IPS-18c (cell line): ENCODE measurements around the gene SART1.
"Not testable (repeated sequence)": the region's sequence is repeated elsewhere in the genome, so short reads cannot be mapped to it uniquely, and the experiment has no call there.

Experiments used
- H3K4me3 ChIP-seq: 2 replicates; pipeline ENCODE4 v1.7.0; 2013; ENCODE audit warnings: low read depth, mild to moderate bottlenecking, low read length, moderate library complexity; ENCODE audit not compliant: insufficient read depth
- H3K9me3 ChIP-seq: one replicate; pipeline ENCODE4 v1.6.1; 2013; ENCODE audit warnings: mild to moderate bottlenecking, low read length, moderate library complexity; ENCODE audit not compliant: control insufficient read depth, insufficient read depth

The SART1 gene

GRCh38 chr11:65925397-65925796 is 36.1 kb upstream of the SART1 start:
- H3K4me3 ChIP-seq, result no peak overlapping the region

GRCh38 chr11:65927904-65928397 is 33.6 kb upstream of the SART1 start:
- H3K9me3 ChIP-seq, result no peaks in the 10 kb centered on the region
- no peak overlapping the region for H3K4me3 ChIP-seq

More at GRCh38 chr11:65925397-65925796, 36.1 kb upstream of the SART1 start:
- no peaks in the 10 kb centered on the region for H3K9me3 ChIP-seq

GRCh38 chr11:65928667-65929066 is 32.9 kb upstream of the SART1 start:
- Histone ChIP-seq H3K9me3 (no peaks in the 10 kb centered on the region), H3K4me3 (no peak overlapping the region)

GRCh38 chr11:65931773-65932557 is 29.6 kb upstream of the SART1 start:
- Histone ChIP-seq H3K4me3 (peak overlapping the region; percentile 9; the same call in 1 of the 2 replicates), H3K9me3 (no peaks in the 10 kb centered on the region)

- no peaks in the 10 kb centered on the region for H3K9me3 ChIP-seq
- peak overlapping the region; percentile 9; the same call in 1 of the 2 replicates for H3K4me3 ChIP-seq
Observed at GRCh38 chr11:65932558-65932919, 29.0 kb upstream of the SART1 start.

GRCh38 chr11:65934014-65934413 is 27.5 kb upstream of the SART1 start:
- no peak overlapping the region for H3K4me3 ChIP-seq

GRCh38 chr11:65937766-65938165 is 23.8 kb upstream of the SART1 start:
- H3K9me3 ChIP-seq, result no peaks in the 10 kb centered on the region

More at GRCh38 chr11:65934014-65934413, 27.5 kb upstream of the SART1 start:
- H3K9me3 ChIP-seq, result no peaks in the 10 kb centered on the region

GRCh38 chr11:65941720-65942310 is 19.7 kb upstream of the SART1 start:
- H3K9me3 ChIP-seq, result no peaks in the 10 kb centered on the region
- H3K4me3 ChIP-seq, result no peak overlapping the region

More at GRCh38 chr11:65937766-65938165, 23.8 kb upstream of the SART1 start:
- no peak overlapping the region for H3K4me3 ChIP-seq

GRCh38 chr11:65942531-65942930 is 19.0 kb upstream of the SART1 start:
- Histone ChIP-seq H3K9me3 (no peaks in the 10 kb centered on the region), H3K4me3 (no peak overlapping the region)

- Histone ChIP-seq H3K4me3 (no peak overlapping the region), H3K9me3 (no peaks in the 10 kb centered on the region)
Observed at GRCh38 chr11:65944191-65944590, 17.3 kb upstream of the SART1 start.

- Histone ChIP-seq H3K9me3 (no peaks in the 10 kb centered on the region), H3K4me3 (no peak overlapping the region)
Observed at GRCh38 chr11:65944767-65945166, 16.8 kb upstream of the SART1 start.

- peak within 1 kb of the TSS; percentile 44 for H3K4me3 ChIP-seq
Observed at GRCh38 chr11:65945430-65945911, 16.1 kb upstream of the SART1 start, which contains the start of gene TSGA10IP. TSS of gene TSGA10IP (plus strand) at chr11:65945480. CDS start at chr11:65945676, 196 bp downstream.

GRCh38 chr11:65945941-65946558 is 15.5 kb upstream of the SART1 start:
- no peaks in the 10 kb centered on the region for H3K9me3 ChIP-seq
- H3K4me3 ChIP-seq, result peak overlapping the region; percentile 44

More at GRCh38 chr11:65945430-65945911, 16.1 kb upstream of the SART1 start, which contains the start of gene TSGA10IP:
- H3K9me3 ChIP-seq, result no peaks in the 10 kb centered on the region

- H3K9me3 ChIP-seq, result no peaks in the 10 kb centered on the region
- H3K4me3 ChIP-seq, result no peak overlapping the region
Observed at GRCh38 chr11:65946655-65947054, 14.9 kb upstream of the SART1 start.

- Histone ChIP-seq H3K4me3 (no peak overlapping the region), H3K9me3 (no peaks in the 10 kb centered on the region)
Observed at GRCh38 chr11:65947133-65947532, 14.4 kb upstream of the SART1 start.

GRCh38 chr11:65947603-65948125 is 13.9 kb upstream of the SART1 start:
- Histone ChIP-seq H3K4me3 (no peak overlapping the region), H3K9me3 (no peaks in the 10 kb centered on the region)

GRCh38 chr11:65950711-65951110 is 10.8 kb upstream of the SART1 start:
- H3K9me3 ChIP-seq, H3K4me3 ChIP-seq: not testable (repeated sequence)
